GM12878 (cell line): Measurements from ENCODE around the gene METTL16. TPM values are rescaled to one million over a fixed set of nuclear protein-coding genes. Genes with fewer than 3 reads are reported as not detected.

Experiments used
- ATAC-seq: fragments of 200-7000 bp; cut with Tn5 transposase; 3 replicates; pipeline ENCODE4 v1.9.1; 2020; ENCODE audit warnings: mild to moderate bottlenecking, moderate library complexity
- BruUV-seq: library from RNA; stranded (reverse); fragments of 400-500 nt; replicated peaks from 2 replicates; lab custom pipeline; 2021; lab: Mats Ljungman, UMichigan
- CTCF ChIA-PET: fragments of 300-600 bp; sonication (Branson Sonifier 250); formaldehyde crosslinking; extraction: SDS; loops from one replicate; lab custom pipeline; 2021; ENCODE audit warnings: inconsistent platforms; lab: Yijun Ruan, JAX
- POLR2A ChIA-PET: fragments of 350-600 bp; formaldehyde crosslinking; extraction: SDS; loops from one replicate; lab custom pipeline; 2021; ENCODE audit warnings: inconsistent platforms; lab: Charles Lee
- RAD21 ChIA-PET: fragments of 300-600 bp; sonication (Branson Sonifier 250); formaldehyde crosslinking; loops from one replicate; lab custom pipeline; 2023; ENCODE audit warnings: antibody characterized with exemption; ENCODE audit not compliant: unreplicated experiment; lab: Charles Lee
- SMC1A ChIA-PET: fragments of 300-600 bp; sonication (Branson Sonifier 250); formaldehyde crosslinking; loops from one replicate; lab custom pipeline; 2023; ENCODE audit not compliant: unreplicated experiment, uncharacterized antibody; lab: Charles Lee
- DNase-seq: peaks from one replicate; pipeline ENCODE4 v3.0.0-alpha.2; 2011; ENCODE audit warnings: low read depth, low spot score
- FAIRE-seq: peaks from 3 replicates; lab custom pipeline; 2011; peaks lifted over from hg19 to GRCh38; lab: Jason Lieb, UNC
- H2AFZ ChIP-seq: 2 replicates; pipeline ENCODE4 v1.6.0; 2011; ENCODE audit warnings: low read depth, low read length, control low read depth; ENCODE audit not compliant: control insufficient read depth
- H3K27ac ChIP-seq: 2 replicates; pipeline ENCODE4 v1.5.1; 2011; ENCODE audit warnings: control low read depth; ENCODE audit not compliant: control insufficient read depth, insufficient read depth
- H3K27me3 ChIP-seq, 2 experiments: replicated peaks in 1 of 2; 2 replicates each; pipeline versions ENCODE4 v1.6.0 to v1.6.1; 2011; ENCODE audit warnings: low read length in 1 of 2; ENCODE audit not compliant: control insufficient read depth in 2 of 2, insufficient read depth in 2 of 2
- H3K36me3 ChIP-seq, 2 experiments: 2 replicates each; pipeline ENCODE4 v1.5.1; 2011; ENCODE audit warnings: low read length in 1 of 2; ENCODE audit not compliant: control insufficient read depth in 2 of 2, insufficient read depth in 2 of 2
- H3K4me1 ChIP-seq: 2 replicates; pipeline ENCODE4 v1.6.1; 2011; ENCODE audit warnings: mild to moderate bottlenecking, low read length, moderate library complexity, mixed read lengths; ENCODE audit not compliant: control insufficient read depth, insufficient read depth
- H3K4me2 ChIP-seq: 2 replicates; pipeline ENCODE4 v1.6.0; 2011; ENCODE audit warnings: control low read depth; ENCODE audit not compliant: control insufficient read depth, insufficient read depth
- H3K4me3 ChIP-seq: fragments of 200-600 bp; sonication (generic); 2 replicates; pipeline ENCODE4 v1.5.1; 2016
- H3K79me2 ChIP-seq: 2 replicates; pipeline ENCODE4 v1.6.0; 2011; ENCODE audit warnings: low read length; ENCODE audit not compliant: control insufficient read depth, insufficient read depth
- H3K9ac ChIP-seq: 2 replicates; pipeline ENCODE4 v1.8.0; 2011; ENCODE audit warnings: low read length, control low read depth, mixed read lengths; ENCODE audit not compliant: control insufficient read depth, insufficient read depth
- H3K9me3 ChIP-seq: replicated peaks from 3 replicates; pipeline ENCODE4 v1.5.1; 2011; ENCODE audit warnings: mild to moderate bottlenecking, low read length; ENCODE audit not compliant: control insufficient read depth, insufficient read depth
- H4K20me1 ChIP-seq: 2 replicates; pipeline ENCODE4 v1.6.0; 2011; ENCODE audit not compliant: control insufficient read depth, insufficient read depth
- ASH2L ChIP-seq: fragments of 300-600, 200-600 bp; sonication (generic); IDR thresholded peaks from 2 replicates; pipeline ENCODE4 v1.6.1; 2017; ENCODE audit warnings: low read depth, mild to moderate bottlenecking, borderline replicate concordance
- BHLHE40 ChIP-seq, 2 experiments: fragments of 450-650 bp in 1 of 2; IDR thresholded peaks; 2 replicates each; pipeline ENCODE4 v1.6.1; 2011 to 2017; ENCODE audit warnings: low read depth in 2 of 2, borderline replicate concordance in 1 of 2, improper control_type of control experiment in 1 of 2, low read length in 1 of 2, mild to moderate bottlenecking in 1 of 2
- CBFB ChIP-seq: IDR thresholded peaks from 2 replicates; pipeline ENCODE4 v1.6.1; 2016; ENCODE audit warnings: antibody characterized with exemption, low read depth
- CHD1 ChIP-seq: IDR thresholded peaks from 2 replicates; pipeline ENCODE4 v1.6.1; 2012; ENCODE audit warnings: low read depth, low read length, improper control_type of control experiment
- E2F4 ChIP-seq: IDR thresholded peaks from 2 replicates; pipeline ENCODE4 v1.6.1; 2012; ENCODE audit warnings: low read depth, low read length, improper control_type of control experiment
- EED ChIP-seq: sonication (generic); IDR thresholded peaks from 2 replicates; pipeline ENCODE4 v1.6.1; 2016; ENCODE audit warnings: antibody characterized with exemption, low read depth
- HCFC1 ChIP-seq: fragments of 150-350 bp; IDR thresholded peaks from 2 replicates; pipeline ENCODE4 v1.6.1; 2014; ENCODE audit warnings: low read length
- HDGF ChIP-seq: fragments of 450-650 bp; IDR thresholded peaks from 2 replicates; pipeline ENCODE4 v1.6.1; 2016; ENCODE audit warnings: antibody characterized with exemption
- KLF5 ChIP-seq: fragments of 450-650 bp; IDR thresholded peaks from 2 replicates; pipeline ENCODE4 v1.6.1; 2014; ENCODE audit warnings: mild to moderate bottlenecking; ENCODE audit not compliant: partially characterized antibody
- MYB ChIP-seq: fragments of 150-350 bp; IDR thresholded peaks from 2 replicates; pipeline ENCODE4 v1.6.1; 2014; ENCODE audit warnings: mild to moderate bottlenecking, low read depth, low read length, borderline replicate concordance
- RAD51 ChIP-seq: fragments of 450-650 bp; IDR thresholded peaks from 2 replicates; pipeline ENCODE4 v1.6.1; 2016; ENCODE audit warnings: moderate library complexity, mild to moderate bottlenecking, inconsistent platforms
- SUZ12 ChIP-seq: fragments of 200-600 bp; sonication (generic); IDR thresholded peaks from one replicate; pipeline ENCODE4 v1.6.1; 2018; ENCODE audit warnings: antibody characterized with exemption, mild to moderate bottlenecking; ENCODE audit not compliant: unreplicated experiment
- WGBS: methylation state at CpG from one replicate; pipeline ENCODE4 v1.1.6; 2016; ENCODE audit warnings: low lambda C conversion rate; ENCODE audit not compliant: insufficient replicate concordance, insufficient coverage; ENCODE audit errors: missing lambda C conversion rate; 5-methylcytosine and 5-hydroxymethylcytosine counted together
- in situ Hi-C: fragments of 300-500 bp; cut with MboI; formaldehyde crosslinking; loops from 9 replicates; pipeline ENCODE4 v1.14.3; 2018; ENCODE audit warnings: mixed read lengths
- intact Hi-C: fragments of 100-400 bp; cut with micrococcal nuclease; formaldehyde crosslinking; loops from one replicate; pipeline ENCODE4 v1.14.2; 2022; ENCODE audit not compliant: unreplicated experiment
- polyA plus RNA-seq, 11 experiments: library from polyadenylated mRNA; depleted of rRNA in 4 of 11; unstranded in 6 of 11; stranded (reverse) in 5 of 11; fragments of >200 nt; fragmentation: Nextera tagmentation in 4 of 11; fragmentation: Illumina TruSeq in 1 of 11; extraction: Ambion mirVana in 4 of 11; extraction: Trizol in 1 of 11; gene quantifications; 1 replicate in 1 of 11; 2 replicates in 10 of 11; pipeline versions ENCODE4 v1.2.1 to v1.2.3, GENCODE V29; 2011 to 2016; ENCODE audit warnings: inconsistent platforms in 2 of 11, missing spikeins in 2 of 11, low read depth in 1 of 11
- total RNA-seq, 4 experiments: library from RNA; depleted of rRNA in 3 of 4; stranded (reverse); fragments of >200 nt in 3 of 4; fragmentation: Illumina TruSeq in 1 of 4; extraction: Trizol in 1 of 4; gene quantifications; 2 replicates each; pipeline versions ENCODE4 v1.2.1 to v1.2.3, GENCODE V29; 2013 to 2021
- TF ChIP-seq, protein P1 (sequence below): fragments of 450-650 bp; IDR thresholded peaks from 2 replicates; pipeline ENCODE4 v1.6.1; 2018; ENCODE audit warnings: borderline replicate concordance, mild to moderate bottlenecking; ENCODE audit not compliant: partially characterized antibody

METTL16 gene
- total and polyA plus RNA-seq, 10 of the 15 experiments (the other 5 are each of a cell fraction or from before 2014, with no cell fraction given), result 15.6 to 34.3 (median 23.7) TPM

- no peaks in the 10 kb centered on the region for H3K79me2 ChIP-seq
- no peak overlapping the region for H3K27ac ChIP-seq
- no peak overlapping the region for H2AFZ ChIP-seq
- intact Hi-C loops (no loop called here), in situ Hi-C loops (no loop called here)
- H3K36me3 ChIP-seq, result peaks cover 0 to 8% of the 10 kb centered on the region in 2 experiments; a peak in 2 of 4 replicates
- ATAC-seq (no peak), DNase-seq (no peak), FAIRE-seq (no peak)
- no peaks in the 10 kb centered on the region for H3K9me3 ChIP-seq
- BruUV-seq, result no TSS peak
- TF ChIP-seq CBFB, result no peak
- no peak for TF ChIP-seq RAD51
- no peak for TF ChIP-seq CHD1
- no peak for TF ChIP-seq EED
- no peak for TF ChIP-seq KLF5
- no peak for TF ChIP-seq BHLHE40 (IDR thresholded peaks at IDR 0.05; ENCODE audit: borderline replicate concordance in 1 of 2, low read depth in 2 of 2, low read length in 1 of 2)
- TF ChIP-seq HCFC1, result no peak
- TF ChIP-seq HDGF, result no peak
- no peak for TF ChIP-seq E2F4
- TF ChIP-seq SUZ12, result no peak
- no peak for TF ChIP-seq MYB
- TF ChIP-seq, protein P1, sequence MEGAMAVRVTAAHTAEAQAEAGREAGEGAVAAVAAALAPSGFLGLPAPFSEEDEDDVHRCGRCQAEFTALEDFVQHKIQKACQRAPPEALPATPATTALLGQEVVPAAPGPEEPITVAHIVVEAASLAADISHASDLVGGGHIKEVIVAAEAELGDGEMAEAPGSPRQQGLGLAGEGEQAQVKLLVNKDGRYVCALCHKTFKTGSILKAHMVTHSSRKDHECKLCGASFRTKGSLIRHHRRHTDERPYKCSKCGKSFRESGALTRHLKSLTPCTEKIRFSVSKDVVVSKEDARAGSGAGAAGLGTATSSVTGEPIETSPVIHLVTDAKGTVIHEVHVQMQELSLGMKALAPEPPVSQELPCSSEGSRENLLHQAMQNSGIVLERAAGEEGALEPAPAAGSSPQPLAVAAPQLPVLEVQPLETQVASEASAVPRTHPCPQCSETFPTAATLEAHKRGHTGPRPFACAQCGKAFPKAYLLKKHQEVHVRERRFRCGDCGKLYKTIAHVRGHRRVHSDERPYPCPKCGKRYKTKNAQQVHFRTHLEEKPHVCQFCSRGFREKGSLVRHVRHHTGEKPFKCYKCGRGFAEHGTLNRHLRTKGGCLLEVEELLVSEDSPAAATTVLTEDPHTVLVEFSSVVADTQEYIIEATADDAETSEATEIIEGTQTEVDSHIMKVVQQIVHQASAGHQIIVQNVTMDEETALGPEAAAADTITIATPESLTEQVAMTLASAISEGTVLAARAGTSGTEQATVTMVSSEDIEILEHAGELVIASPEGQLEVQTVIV, result no peak
- no peak for TF ChIP-seq ASH2L
- no peak overlapping the region for H3K4me3 ChIP-seq
- H3K27me3 ChIP-seq, result no peaks in the 10 kb centered on the region
- no peak overlapping the region for H3K9ac ChIP-seq
- SMC1A ChIA-PET, result interaction anchor here (0.6 to 1.7 kb wide), 4 partner anchors 12 to 54 kb away, joined by 3 to 5 read pairs (median 3); no protein-coding TSS in a partner anchor
- H3K4me2 ChIP-seq, result no peak overlapping the region
- WGBS, result 100% methylated on average over 1 of the region's 1 CpG
- RAD21 ChIA-PET, result no interaction called here
- H4K20me1 ChIP-seq, result no peaks in the 10 kb centered on the region
- no peaks in the 10 kb centered on the region for H3K4me1 ChIP-seq
- POLR2A ChIA-PET, result no interaction called here
- CTCF ChIA-PET, result interaction anchor here (0.9 to 2.2 kb wide), 2 partner anchors 12 to 44 kb away, joined by 3 to 5 read pairs; no protein-coding TSS in a partner anchor
Measured at GRCh38 chr17:2427910-2428309, 83.8 kb downstream of the METTL16 start.
